Smooth muscle cell (in vitro differentiated cells): Measurements from ENCODE around the gene ACER1. TPM values are rescaled to one million over a fixed set of nuclear protein-coding genes. Genes with fewer than 3 reads are reported as not detected.
"Not testable (repeated sequence)": the region's sequence is repeated elsewhere in the genome, so short reads cannot be mapped to it uniquely, and the experiment has no call there.

Experiments
- DNase-seq: peaks from one replicate; lab custom pipeline; 2025; ENCODE audit not compliant: unreplicated experiment; lab: John Stamatoyannopoulos, UW
- H2AFZ ChIP-seq: fragments of 200-600 bp; sonication (generic); 2 replicates; pipeline ENCODE4 v1.6.0; 2016; ENCODE audit warnings: antibody characterized with exemption, low read depth, mild to moderate bottlenecking
- H3F3A ChIP-seq: fragments of 200-600 bp; sonication (generic); 2 replicates; pipeline ENCODE4 v1.6.0; 2017; ENCODE audit warnings: antibody characterized with exemption, low read depth
- H3K27ac ChIP-seq: fragments of 200-600 bp; sonication (generic); 2 replicates; pipeline ENCODE4 v1.5.1; 2016; ENCODE audit warnings: low read depth, mild to moderate bottlenecking
- H3K27me3 ChIP-seq: fragments of 200-600 bp; sonication (generic); 2 replicates; pipeline ENCODE4 v1.6.1; 2016; ENCODE audit warnings: low read depth, mild to moderate bottlenecking
- H3K36me3 ChIP-seq: fragments of 200-600 bp; sonication (generic); 2 replicates; pipeline ENCODE4 v1.5.1; 2016; ENCODE audit warnings: low read depth
- H3K4me1 ChIP-seq: fragments of 200-600 bp; sonication (generic); 2 replicates; pipeline ENCODE4 v1.5.1; 2016; ENCODE audit warnings: low read depth
- H3K4me2 ChIP-seq: fragments of 200-600 bp; sonication (generic); 2 replicates; pipeline ENCODE4 v1.6.0; 2016; ENCODE audit warnings: mild to moderate bottlenecking
- H3K4me3 ChIP-seq: fragments of 200-600 bp; sonication (generic); 2 replicates; pipeline ENCODE4 v1.5.1; 2016; ENCODE audit warnings: mild to moderate bottlenecking
- H3K79me2 ChIP-seq: fragments of 200-600 bp; sonication (generic); 2 replicates; pipeline ENCODE4 v1.6.0; 2016; ENCODE audit warnings: low read depth, mild to moderate bottlenecking
- H3K9ac ChIP-seq: fragments of 200-600 bp; sonication (generic); 2 replicates; pipeline ENCODE4 v1.6.0; 2016; ENCODE audit warnings: low read depth
- H3K9me3 ChIP-seq: fragments of 200-600 bp; sonication (generic); replicated peaks from 2 replicates; pipeline ENCODE4 v1.5.1; 2016; ENCODE audit warnings: low read depth
- H4K20me1 ChIP-seq: fragments of 200-600 bp; sonication (generic); 2 replicates; pipeline ENCODE4 v1.6.0; 2016; ENCODE audit warnings: low read depth
- WGBS: methylation state at CpG from one replicate; pipeline ENCODE4 v1.1.7; 2016; ENCODE audit warnings: low lambda C conversion rate; 5-methylcytosine and 5-hydroxymethylcytosine counted together
- polyA plus RNA-seq: library from polyadenylated mRNA; unstranded; fragments of >200 nt; fragmentation: Nextera tagmentation; extraction: Ambion mirVana; gene quantifications from 2 replicates; pipeline ENCODE4 v1.2.1, GENCODE V29; 2016
- total RNA-seq: library from RNA; depleted of rRNA; stranded (reverse); fragments of >200 nt; gene quantifications from 2 replicates; pipeline ENCODE4 v1.2.3, GENCODE V29; 2014
- TF ChIP-seq, protein P1 (sequence below): fragments of 200-600 bp; sonication (generic); IDR thresholded peaks from 2 replicates; pipeline ENCODE4 v1.5.1; 2017; ENCODE audit warnings: borderline replicate concordance, mild to moderate bottlenecking, antibody characterized with exemption; ENCODE audit not compliant: insufficient read depth, poor library complexity, severe bottlenecking

The ACER1 gene
- total and polyA plus RNA-seq, 2 experiments from 2014 or later = not detected

DNA sequence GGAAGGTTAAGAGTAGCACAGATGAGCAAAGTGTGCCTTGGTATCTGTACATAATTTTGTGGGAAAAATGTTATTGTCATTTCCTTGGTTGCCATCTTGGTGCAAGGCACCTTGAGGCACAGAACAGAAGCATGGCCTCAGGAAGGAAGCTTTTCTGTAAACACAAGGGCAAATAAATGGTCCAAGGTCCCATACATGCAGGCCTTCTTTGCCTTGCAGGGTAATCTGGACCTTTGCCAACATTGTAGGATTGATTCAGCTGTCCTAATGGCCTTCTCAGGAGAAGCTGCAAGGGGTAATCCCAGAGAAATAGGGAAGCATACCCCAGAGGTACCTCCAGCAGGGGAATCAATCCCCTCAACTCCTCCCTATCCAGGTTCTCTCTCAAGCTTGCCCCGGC is 44.7 kb downstream of the ACER1 start:
- TF ChIP-seq, protein P1, sequence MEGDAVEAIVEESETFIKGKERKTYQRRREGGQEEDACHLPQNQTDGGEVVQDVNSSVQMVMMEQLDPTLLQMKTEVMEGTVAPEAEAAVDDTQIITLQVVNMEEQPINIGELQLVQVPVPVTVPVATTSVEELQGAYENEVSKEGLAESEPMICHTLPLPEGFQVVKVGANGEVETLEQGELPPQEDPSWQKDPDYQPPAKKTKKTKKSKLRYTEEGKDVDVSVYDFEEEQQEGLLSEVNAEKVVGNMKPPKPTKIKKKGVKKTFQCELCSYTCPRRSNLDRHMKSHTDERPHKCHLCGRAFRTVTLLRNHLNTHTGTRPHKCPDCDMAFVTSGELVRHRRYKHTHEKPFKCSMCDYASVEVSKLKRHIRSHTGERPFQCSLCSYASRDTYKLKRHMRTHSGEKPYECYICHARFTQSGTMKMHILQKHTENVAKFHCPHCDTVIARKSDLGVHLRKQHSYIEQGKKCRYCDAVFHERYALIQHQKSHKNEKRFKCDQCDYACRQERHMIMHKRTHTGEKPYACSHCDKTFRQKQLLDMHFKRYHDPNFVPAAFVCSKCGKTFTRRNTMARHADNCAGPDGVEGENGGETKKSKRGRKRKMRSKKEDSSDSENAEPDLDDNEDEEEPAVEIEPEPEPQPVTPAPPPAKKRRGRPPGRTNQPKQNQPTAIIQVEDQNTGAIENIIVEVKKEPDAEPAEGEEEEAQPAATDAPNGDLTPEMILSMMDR = no peak

DNA sequence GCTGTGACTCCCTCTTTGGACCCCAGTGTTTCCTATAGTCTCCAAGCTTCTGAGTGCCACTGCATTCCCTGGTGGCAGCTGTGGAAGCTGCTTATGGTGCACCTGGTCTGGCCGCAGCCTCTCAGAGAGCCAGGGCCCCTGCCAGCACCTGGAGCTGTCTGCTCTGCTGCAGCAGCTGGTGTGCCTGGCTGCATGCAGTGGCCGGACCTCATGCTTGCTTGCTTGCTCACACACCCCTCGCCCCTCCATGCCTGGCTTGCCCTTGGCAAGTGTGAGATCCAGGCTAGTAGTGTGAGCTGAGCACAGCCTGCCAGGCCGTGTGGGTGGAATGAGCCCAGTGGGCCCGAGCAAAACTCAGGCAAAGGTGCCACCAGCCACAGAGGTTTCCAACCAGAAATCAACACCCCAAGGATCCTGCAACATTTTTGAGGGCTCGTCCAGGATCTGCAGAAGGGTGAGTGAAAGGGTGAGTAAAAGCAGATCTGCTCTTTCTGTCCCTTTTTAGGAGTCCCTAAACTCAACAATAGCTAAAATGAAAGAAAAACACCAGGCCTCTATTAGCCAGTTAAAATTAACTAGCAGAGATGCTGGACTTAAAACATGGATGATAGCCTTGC is 46.0 kb downstream of the ACER1 start:
- H3K36me3 ChIP-seq = no peaks in the 10 kb centered on the region
- H3K4me1 ChIP-seq = no peaks in the 10 kb centered on the region
- no peaks in the 10 kb centered on the region for H3F3A ChIP-seq
- no peak overlapping the region for H3K9ac ChIP-seq
- H3K9me3 ChIP-seq = no peaks in the 10 kb centered on the region
- 74% methylated on average over 6 of the region's 6 CpGs for WGBS
- TF ChIP-seq, protein P1 = no peak
- H3K79me2 ChIP-seq = no peaks in the 10 kb centered on the region
- no peak overlapping the region for H3K4me2 ChIP-seq
- no peak overlapping the region for H3K27ac ChIP-seq
- H2AFZ ChIP-seq = no peak overlapping the region
- H3K27me3 ChIP-seq = no peaks in the 10 kb centered on the region
- no peak for DNase-seq
- no peak overlapping the region for H3K4me3 ChIP-seq
- no peaks in the 10 kb centered on the region for H4K20me1 ChIP-seq

More for the DNA sequence above, 44.7 kb downstream of the ACER1 start:
- Histone ChIP-seq H3K36me3 (no peaks in the 10 kb centered on the region), H3K79me2 (no peaks in the 10 kb centered on the region), H3F3A (no peaks in the 10 kb centered on the region), H3K4me3 (no peak overlapping the region), H3K27ac (no peak overlapping the region), H4K20me1 (no peaks in the 10 kb centered on the region), H3K4me1 (no peaks in the 10 kb centered on the region), H2AFZ (no peak overlapping the region), H3K9me3 (no peaks in the 10 kb centered on the region), H3K27me3 (no peaks in the 10 kb centered on the region), H3K9ac (no peak overlapping the region), H3K4me2 (no peak overlapping the region)
- WGBS = 88% methylated on average over 1 of the region's 1 CpG
- no peak for DNase-seq

DNA sequence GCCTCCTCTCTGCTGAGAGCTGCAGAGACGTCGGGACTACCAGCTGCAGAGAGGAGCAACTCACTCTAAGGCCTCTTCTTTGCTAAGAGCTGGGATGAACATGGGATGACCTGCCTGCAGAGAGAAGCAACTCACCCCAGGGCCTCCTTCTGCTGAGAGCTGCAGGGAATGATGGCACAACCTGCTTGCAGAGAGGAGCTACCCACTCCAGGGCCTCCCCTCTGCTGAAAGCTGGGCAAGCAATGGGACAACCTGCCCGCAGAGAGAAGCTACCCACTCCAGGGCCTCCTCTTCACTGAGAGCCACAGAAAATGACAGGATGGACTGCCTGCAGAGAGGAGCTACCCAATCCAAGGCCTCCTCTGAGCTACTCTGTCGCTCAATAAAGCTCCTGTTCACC is 46.7 kb downstream of the ACER1 start:
- Histone ChIP-seq H3F3A (no peaks in the 10 kb centered on the region), H3K9me3 (no peaks in the 10 kb centered on the region)
- 75% methylated on average over 4 of the region's 4 CpGs for WGBS

DNA sequence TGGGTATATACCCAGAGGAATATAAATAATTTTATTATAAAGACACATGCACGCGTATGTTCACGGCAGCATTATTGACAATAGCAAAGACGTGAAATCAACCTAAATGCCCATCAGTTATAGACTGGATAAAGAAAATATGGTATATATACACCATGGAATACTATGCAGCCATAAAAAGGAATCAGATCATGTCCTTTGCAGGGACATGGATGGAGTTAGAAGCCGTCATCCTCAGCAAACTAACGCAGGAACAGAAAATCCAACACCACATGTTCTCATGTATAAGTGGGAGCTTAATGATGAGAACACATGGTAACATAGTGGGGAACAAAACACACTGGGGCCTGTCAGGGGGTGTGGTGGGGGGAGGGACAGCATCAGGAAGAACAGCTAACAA is 51.0 kb downstream of the ACER1 start:
- not testable (repeated sequence) for H3K9me3 ChIP-seq, H3K27me3 ChIP-seq, H3K27ac ChIP-seq, DNase-seq, H3K4me1 ChIP-seq, H3K4me3 ChIP-seq, H3K9ac ChIP-seq, H4K20me1 ChIP-seq, H3K36me3 ChIP-seq, H2AFZ ChIP-seq, H3F3A ChIP-seq, H3K4me2 ChIP-seq
- WGBS = 80% methylated on average over 6 of the region's 6 CpGs
- H3K79me2 ChIP-seq = peaks cover 20% of the 10 kb centered on the region

More for the DNA sequence above, 46.7 kb downstream of the ACER1 start:
- H3K27ac ChIP-seq = no peak overlapping the region
- no peaks in the 10 kb centered on the region for H3K36me3 ChIP-seq
- no peaks in the 10 kb centered on the region for H3K4me1 ChIP-seq
- no peak overlapping the region for H2AFZ ChIP-seq
- H3K9ac ChIP-seq = no peak overlapping the region
- H3K4me2 ChIP-seq = no peak overlapping the region
- TF ChIP-seq, protein P1 = no peak
- H3K79me2 ChIP-seq = no peaks in the 10 kb centered on the region
- no peaks in the 10 kb centered on the region for H3K27me3 ChIP-seq
- no peaks in the 10 kb centered on the region for H4K20me1 ChIP-seq
- no peak for DNase-seq
- H3K4me3 ChIP-seq = no peak overlapping the region
